CD4-positive, alpha-beta T cell treated with Interleukin-12 subunit alpha and Interleukin-12 subunit beta, for 1 hour (primary cell): Measurements from ENCODE around the gene SLC17A5.
"Not testable (repeated sequence)": the region's sequence is repeated elsewhere in the genome, so short reads cannot be mapped to it uniquely, and the experiment has no call there.

Experiments
- DNase-seq: peaks from one replicate; pipeline ENCODE4 v3.0.0-alpha.2; 2020

Gene SLC17A5

DNA sequence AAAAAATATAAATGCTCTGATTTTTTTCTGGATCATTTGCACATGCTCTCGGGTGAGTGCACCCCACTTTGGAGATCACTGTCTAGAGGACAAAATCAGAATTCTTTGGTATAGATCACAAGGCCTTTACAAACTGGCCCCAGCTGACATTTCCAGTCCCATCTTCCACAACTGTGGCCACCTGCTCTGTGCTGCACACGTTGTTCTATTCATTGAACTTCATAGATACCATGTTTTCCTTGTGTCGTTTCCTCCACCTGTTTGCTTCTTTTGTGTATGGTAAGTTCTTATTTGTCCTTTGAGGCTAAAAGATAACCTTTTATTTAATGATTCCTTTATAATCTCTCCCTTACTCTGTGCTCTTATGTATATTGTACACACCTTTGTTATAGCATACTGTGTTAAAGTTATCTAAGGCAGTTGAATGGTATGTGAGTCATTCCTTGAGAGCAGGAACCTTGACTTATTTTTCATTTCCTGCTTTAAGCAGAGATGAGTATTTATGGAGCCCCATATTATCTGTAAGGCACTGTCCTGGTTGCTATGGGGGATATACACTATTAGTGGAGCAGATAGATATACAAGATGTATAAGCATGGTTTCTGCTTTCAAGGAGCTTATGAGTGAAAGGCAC, 12.0 kb upstream of the SLC17A5 start:
- DNase-seq = no peak

DNA sequence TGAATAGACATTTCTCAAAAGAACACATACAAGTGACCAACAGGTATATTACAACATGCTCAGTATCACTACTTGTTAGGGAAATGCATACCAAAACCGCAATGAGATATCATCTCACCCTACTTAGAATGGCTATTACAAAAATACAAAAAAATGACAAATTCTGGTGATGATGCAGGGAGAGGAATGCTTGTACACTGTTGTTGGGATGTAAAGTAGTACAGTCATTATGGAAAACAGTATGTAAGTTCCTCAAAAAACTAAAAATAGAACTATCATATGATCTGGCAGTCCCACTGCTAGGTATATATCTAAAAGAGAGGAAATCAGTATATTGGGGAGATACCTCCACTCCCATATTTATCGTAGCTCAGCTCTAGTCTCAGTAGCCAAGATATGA, 10.9 kb upstream of the SLC17A5 start:
- no peak for DNase-seq

DNA sequence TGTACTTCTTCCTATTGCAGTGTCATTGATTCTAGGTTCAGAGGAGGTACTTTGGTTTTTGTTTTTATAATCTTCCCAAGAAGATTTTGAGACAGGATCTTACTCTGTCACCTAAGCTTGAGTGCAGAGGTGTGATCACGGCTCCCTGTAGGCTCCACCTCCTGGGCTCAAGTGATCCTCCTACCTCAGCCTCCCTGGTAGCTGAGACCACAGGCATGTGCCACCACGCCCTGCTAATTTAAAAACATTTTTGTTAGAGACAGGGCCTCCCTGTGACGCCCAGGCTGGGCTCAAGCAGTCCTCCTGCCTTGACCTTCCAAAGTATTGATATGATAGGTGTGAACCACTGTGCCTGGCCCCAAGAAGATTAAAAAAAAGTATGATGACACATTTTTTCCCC, 3.4 kb upstream of the SLC17A5 start:
- DNase-seq = peak; percentile 42

DNA sequence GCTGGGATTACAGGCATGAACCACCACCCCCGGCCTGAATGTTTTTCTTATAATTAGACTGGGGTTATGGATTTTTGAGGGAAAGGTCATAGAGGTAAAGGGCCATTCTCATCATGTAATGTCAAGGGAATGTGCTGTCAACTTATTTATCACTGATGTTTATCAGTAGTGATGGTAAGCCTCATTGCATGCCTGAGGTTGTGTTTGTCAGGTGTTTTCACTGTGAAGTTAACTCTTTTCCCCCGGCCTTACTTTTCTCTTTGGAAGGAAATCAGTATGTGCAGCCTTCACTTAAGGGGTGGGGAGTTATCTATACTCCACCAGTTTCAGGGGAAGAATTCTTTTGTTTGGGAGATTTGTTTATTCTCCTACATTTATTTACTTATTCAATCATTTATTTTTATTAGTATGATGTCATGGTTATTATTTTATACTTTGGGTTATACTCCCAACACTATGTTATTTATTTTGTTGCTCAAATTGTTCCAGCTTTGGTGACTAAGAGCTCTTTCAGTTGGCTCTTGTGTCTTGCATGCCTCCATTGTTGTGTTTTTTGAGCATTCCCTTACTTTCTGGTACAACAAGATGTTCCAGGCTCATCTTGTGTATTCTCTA, 2.8 kb upstream of the SLC17A5 start:
- DNase-seq = no peak

DNA sequence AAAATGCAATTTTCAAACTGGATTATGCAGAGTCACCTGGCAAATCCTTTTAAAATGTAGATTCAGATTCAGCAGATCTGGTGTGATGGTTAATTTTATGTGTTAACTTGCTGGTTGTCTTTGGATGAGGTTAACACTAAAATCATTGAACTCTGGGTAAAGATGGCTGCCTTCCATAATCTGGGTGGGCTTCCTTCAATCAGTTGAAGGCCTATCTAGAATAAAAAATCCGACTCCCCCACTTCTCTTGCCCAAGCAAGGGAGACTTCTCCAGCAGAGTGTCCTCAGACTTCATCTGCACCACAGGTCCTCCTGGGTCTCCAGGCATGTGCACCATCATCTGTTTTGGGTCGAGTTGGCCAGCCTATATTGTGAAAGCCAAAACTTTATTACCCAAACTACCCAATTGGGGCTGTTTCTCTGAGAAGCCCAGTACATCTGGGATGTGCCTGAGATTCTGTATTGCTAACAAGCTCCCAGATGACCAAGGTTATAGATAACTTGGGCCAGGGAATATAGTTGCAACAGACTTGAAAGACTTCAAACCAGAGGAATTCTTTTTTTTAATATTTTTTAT, 1.6 kb upstream of the SLC17A5 start:
- no peak for DNase-seq

DNA sequence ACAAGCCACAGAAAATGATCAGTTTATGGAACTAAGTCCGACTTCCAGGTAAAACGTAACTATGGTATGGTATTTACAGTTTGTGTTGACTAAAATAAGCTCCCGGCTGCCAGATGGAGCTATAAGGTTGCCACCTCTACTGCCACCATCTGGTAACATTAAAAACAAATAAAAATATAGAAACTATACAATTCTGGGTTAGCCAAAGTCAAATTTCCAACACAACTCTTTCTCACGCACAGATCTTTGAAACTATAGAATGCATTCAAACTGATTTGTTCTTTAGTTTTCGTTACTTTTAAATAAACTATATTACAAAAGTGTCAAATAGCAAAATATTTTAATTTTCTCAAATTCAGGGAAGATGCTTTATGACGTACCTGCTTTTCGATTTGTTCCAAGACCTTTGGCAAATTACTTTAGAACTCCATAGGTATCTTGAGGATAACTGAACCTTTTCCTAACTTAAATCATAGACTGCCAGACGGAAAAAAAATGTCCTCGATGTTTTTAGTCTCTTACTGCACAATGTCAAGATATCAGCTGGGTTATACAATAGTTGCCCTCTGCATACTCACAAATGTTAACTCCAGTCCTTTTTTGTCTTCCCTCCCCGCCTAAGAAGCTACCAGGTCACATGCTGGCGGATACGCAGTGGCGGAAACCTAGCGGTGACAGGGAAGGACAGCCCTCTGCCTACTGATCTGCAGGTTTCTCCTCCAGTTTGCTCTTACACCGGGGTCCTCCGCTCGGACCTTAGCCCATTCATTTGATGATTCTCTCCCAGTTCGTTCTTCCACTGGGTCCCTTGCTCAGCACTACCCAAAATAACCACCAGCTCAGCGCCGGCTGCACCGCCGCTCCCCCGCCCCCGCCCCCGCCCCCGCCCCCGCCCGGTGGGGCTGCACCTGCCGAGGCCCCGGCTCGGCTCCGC, 888 bp downstream of the SLC17A5 start:
- peak; percentile 75 for DNase-seq

DNA sequence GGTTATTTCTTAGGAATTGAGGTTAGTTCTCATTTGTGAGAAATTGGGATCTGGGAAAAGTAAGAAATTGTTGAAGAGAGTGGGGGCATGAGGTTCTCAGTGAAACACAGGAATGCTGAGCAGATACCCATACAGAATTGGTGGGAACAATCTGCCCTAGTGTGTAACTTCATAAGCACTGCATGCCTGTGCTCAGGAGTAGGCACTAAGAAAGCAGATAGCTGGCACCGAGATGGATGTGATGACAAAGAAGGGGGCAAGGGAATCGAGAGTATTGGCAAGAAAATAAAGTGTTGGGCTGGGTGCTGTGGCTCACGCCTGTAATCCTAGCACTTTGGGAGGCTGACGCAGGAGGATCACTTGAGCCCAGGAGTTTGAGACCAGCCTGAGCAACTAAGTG, 4.0 kb downstream of the SLC17A5 start:
- no peak for DNase-seq

DNA sequence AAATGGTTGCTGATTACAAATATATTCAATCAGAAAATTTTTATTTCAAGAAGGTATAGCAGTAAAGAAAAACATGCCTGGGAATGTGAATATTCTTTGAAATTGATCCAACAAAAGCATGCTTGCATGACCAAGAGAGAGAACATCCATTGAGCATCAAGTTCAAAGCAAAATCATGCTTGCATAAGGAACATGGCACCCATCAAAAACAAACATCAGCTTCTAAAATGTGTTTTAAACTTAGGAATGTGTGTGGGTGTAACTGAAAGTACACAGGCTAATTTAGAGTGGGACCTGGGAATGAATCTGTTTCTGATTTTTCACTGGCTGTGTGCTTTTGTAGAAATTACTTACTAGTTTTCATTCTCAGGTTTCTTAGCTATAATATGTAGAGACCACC, 5.6 kb downstream of the SLC17A5 start:
- DNase-seq = no peak

DNA sequence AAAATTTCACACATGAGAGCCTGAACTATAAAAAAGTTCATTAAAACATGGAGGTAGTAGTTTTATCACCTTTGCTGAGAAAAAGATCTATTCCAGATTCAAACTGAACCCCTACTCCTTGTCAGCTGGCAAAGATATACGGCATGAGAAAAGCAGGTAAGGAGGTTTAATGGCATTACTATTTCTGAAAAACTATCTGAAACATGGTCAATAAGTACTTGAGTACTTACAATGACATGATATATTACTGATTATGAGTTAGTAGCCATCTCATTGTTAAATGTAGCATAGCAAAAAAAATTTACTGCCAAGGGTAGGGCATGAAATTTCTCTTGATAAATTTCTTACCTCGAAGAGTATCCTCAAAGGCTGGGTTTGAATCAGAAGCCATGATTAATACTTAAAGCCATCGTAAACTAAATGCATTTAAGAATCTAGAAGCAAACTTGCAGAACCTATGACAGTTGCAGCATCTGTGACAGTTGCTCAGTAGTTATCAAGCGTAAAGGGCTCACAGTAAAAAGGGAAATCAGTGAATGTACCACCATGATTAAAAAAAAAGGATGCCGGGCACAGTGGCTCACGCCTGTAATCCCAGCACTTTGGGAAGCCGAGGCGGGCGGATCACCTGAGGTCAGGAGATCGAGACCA, 8.7 kb downstream of the SLC17A5 start:
- no peak for DNase-seq

DNA sequence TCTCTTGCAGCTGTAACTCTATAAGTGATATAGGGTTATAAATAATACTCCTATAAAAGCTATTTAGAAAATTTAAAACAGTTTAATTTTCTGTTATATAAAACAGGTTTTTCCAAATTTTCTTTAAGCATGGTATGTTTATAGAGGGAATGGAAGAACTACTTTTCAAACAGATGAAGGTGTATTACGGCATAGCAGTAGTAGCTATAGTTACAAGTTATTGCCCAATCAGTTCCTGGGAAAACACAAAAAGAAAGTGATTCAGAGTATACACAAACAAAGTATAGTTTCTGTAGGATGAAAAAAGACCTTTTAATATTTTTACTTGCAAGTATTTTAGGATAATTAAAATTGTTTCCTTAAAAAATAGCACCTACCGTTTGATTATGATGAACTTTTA, 9.8 kb downstream of the SLC17A5 start:
- no peak for DNase-seq

DNA sequence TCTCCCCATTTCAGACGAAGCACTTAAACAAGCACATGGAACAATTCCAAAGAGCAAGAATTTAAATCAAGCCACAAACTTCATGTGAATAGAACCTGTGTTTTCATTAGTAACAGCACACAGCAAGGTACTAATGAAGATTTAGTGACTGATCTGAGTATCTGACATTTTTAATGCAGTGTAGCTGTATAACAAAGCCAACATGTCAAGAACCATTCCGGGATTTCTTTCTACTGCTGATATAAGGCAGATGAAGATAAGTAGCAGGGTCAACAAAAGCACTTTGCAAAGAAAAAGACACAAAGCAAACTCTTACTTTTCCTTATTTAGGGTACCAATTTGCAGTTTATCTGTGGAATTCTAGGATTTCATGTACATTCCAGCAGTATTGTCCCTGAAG, 11.3 kb downstream of the SLC17A5 start:
- DNase-seq = no peak

DNA sequence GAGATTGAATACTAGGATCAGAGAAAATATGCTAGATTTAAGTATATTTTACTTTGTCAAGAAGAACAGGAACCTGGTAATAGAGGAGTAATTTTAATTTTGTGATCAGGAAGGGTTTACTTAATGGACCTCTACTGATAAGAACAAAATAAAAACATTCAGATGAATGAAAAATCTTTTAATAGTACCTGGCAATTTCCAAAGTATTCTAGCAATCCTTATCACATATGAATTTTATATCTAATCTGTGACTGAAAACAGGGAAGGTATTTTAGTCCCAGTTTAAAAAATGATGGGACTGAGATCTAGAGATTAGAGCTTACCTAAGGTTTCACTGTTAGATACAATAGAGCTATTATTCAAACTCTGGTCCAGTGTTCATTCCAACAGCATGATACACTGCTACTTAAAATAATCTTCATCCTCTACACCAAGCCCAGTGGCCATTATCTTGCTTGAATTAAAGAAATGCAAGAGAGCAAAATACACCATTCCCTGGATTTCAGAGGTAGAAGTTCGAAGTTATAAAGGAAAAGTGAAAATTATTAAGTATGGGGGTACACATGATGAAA, 13.5 kb downstream of the SLC17A5 start:
- DNase-seq = no peak

DNA sequence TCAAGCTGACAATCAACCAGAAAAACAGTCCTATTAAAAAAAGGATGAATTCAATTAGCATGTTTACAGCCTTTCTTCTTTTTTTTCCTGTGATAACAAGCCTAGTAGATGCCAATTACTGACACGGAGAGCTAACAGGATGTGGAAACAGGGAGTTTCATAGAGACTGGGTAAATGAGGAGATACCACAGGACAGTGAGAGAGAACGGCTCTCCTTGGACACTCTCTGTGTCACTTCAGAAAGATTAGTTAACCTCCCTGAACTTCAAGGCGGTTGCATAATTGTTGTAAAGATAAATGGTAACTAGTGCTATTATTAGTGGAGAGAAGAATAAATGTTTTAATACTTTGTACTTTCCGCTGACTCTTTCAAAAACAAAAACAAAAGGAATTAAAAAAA, 14.8 kb downstream of the SLC17A5 start:
- DNase-seq = no peak

DNA sequence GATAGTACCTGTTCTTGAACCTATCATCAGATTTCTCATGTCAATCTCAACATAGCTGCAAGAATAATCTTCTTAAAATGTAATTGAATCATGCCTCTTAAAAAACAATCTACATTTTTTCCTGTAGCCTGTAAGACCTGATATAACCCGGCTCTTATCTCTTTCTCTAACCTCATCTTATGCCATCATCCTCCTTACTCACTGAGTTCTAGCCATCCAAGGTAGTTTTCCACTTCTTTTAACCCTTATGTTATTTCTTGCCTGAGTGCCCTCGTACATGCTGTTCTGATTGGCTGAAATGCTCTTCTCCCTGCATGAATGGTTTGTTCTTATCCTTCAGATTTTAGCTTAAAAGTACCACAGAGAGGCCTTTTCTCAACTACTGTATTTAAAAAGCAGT, 16.4 kb downstream of the SLC17A5 start:
- DNase-seq = no peak

DNA sequence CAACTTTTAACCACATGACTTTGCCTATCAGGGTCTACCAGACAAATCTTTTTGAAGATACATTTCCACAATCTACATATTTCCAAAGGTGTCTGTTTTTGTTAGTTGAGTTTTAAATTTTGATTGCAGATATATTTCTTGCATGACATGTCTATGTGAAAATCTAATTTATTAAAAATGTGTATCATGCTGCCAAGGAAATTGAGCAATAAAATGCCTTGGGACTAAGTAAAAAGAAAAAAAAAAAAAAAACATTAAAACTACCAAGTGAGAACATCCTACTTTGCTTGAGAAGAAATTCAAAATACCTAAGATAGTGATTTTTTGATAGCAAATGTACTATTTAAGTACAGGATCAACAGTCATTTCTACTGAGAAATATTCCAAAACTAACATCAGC, 17.7 kb downstream of the SLC17A5 start:
- no peak for DNase-seq

DNA sequence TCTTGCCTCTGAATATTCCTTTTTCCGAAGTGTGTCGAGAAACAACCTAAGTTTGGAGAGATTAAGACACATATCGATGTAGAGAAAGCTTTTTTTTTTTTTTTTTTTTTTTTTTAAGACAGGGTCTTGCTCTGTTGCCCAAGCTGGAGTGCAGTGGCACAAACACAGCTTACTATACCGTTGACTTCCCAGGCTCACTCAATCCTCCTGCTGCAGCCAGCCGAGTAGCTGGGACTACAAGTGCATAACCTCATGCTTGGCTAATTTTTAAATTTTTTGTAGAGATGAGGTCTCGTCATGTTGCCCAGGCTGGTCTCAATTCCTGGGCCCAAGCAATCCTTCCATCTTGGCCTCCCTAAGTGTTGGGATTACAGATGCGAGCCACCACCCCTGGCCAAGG, 21.4 kb downstream of the SLC17A5 start:
- no peak for DNase-seq

DNA sequence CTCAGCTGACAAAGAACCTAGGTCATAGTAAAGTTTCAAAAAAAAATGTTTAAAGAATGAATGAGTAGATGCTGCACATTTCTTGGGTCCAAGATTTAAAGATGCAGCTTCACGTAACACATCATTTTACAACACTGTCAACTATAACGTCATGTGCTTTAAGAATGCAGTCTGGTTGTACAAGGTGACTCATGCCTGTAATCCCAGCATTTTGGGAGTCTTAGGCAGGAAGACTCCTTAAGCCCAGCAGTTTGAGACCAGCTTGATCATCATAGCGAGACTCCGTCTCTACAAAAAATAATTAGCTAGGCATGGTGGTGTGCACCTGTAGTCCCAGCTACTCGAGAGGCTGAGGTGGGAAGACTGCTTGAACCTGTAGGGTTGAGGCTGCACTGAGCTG, 21.9 kb downstream of the SLC17A5 start:
- no peak for DNase-seq

DNA sequence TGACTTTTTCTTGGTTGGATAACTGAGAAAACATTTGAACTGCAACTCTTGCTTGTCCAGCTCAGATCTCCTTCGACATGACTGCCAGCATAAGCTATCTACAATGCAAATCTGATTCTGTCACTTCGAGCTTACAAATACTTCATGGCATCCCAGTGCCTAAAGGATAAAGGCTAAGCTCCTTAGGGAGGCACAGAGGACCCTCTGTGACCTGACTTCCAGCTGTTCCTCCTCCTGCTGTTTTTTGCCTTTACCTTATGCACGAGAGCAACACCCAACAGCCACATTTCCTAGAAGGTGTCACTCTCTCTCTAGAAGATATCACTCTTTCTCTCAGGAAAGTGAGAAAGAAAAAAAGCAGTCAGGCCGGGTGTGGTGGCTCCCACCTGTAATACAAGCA, 23.4 kb downstream of the SLC17A5 start:
- DNase-seq = no peak

DNA sequence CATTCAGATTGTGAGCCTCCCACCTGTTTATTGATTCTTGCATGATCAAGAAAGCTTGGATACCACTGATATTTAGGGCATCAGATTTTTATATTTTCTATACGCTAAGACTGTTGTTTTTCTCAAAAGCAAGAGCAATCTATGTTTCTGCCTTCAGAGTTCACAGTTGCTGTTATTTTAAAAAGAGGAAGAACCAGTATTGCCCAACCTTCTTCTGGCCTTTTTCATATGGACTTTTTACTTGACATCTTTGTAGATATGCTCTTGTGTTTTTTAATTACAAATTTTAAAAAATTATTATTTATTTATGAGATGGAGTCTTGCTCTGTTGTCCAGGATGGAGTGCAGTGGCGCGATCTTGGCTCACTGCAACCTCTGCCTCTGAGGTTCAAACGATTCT, 28.9 kb downstream of the SLC17A5 start:
- DNase-seq = no peak

DNA sequence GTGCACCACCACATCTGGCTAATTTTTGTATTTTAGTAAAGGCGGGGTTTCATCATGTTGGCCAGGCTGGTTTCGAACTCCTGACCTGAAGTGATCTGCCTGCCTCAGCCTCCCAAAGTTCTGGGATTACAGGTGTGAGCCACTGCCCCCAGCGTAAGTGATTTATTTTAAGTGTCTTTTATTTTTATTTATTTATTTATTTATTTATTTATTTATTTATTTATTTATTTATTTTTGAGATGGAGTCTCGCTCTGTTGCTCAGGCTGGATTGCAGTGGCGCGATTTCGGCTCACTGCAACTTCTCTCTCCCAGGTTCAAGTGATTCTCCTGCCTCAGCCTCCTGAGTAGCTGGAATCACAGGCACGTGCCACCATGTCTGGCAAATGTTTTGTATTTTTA, 30.3 kb downstream of the SLC17A5 start:
- DNase-seq = not testable (repeated sequence)

DNA sequence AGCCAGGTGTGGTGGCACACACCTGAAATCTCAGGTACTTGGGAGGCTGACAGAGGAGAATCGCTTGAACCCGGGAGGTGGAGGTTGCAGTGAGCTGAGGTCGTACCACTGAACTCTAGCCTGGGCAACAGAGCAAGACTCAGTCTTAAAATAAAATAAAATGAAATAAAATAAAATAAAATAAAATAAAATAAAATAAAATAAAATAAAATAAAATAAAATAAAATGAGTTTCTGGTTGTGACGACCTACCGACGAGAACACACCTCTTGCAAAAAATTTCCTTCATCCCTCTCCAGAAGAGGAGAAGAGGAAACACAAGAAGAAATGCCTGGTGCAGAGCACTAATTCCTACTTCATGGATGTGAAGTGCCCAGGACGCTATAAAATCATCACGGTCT, 35.7 kb downstream of the SLC17A5 start:
- not testable (repeated sequence) for DNase-seq

DNA sequence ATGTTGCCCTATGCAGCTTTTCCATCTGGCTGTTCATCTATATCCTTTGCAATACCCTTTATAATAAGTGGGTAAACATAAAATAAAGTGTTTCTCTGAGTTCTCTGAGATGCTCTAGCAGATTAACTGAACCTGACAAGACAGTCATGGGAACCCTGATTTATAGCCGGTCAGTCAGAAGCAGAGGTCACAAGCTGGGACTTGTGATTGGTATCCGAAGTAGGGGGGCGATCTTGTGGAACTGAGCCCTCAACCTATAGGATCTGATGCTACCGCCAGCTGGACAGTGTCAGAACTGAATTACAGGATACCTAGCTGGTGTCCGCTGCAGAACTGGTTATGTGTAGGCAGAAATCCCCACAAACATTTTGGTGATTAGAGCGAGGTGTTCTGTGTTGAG, 39.0 kb downstream of the SLC17A5 start:
- no peak for DNase-seq
